HG02571 (cell line): ENCODE data around the gene F2R.

ENCODE experiments used
- ATAC-seq: cut with Tn5 transposase; IDR thresholded peaks from one replicate; pipeline ENCODE4 v1.9.1; 2021; ENCODE audit warnings: mild to moderate bottlenecking, moderate library complexity; ENCODE audit not compliant: unreplicated experiment

The F2R gene

GRCh38 chr5:76690037-76690679, 25.8 kb upstream of the F2R start:
- ATAC-seq = no peak

GRCh38 chr5:76690704-76691466, 25.0 kb upstream of the F2R start:
- no peak for ATAC-seq

- ATAC-seq = no peak
Observed at GRCh38 chr5:76691467-76692273, 24.3 kb upstream of the F2R start.

GRCh38 chr5:76692274-76692540, 23.7 kb upstream of the F2R start:
- no peak for ATAC-seq

GRCh38 chr5:76692651-76693050, 23.3 kb upstream of the F2R start:
- ATAC-seq = no peak

GRCh38 chr5:76693141-76693540, 22.8 kb upstream of the F2R start:
- ATAC-seq = no peak

- ATAC-seq = no peak
Observed at GRCh38 chr5:76694317-76694716, 21.6 kb upstream of the F2R start.

GRCh38 chr5:76695346-76695745, 20.6 kb upstream of the F2R start:
- no peak for ATAC-seq

- ATAC-seq = no peak
Observed at GRCh38 chr5:76696251-76696650, 19.7 kb upstream of the F2R start.

GRCh38 chr5:76697670-76698069, 18.3 kb upstream of the F2R start:
- no peak for ATAC-seq

GRCh38 chr5:76700571-76700970, 15.4 kb upstream of the F2R start:
- no peak for ATAC-seq

- no peak for ATAC-seq
Observed at GRCh38 chr5:76701298-76701697, 14.6 kb upstream of the F2R start.

- ATAC-seq = no peak
Observed at GRCh38 chr5:76703707-76704106, 12.2 kb upstream of the F2R start.

GRCh38 chr5:76704131-76704663, 11.7 kb upstream of the F2R start:
- ATAC-seq = no peak

- no peak for ATAC-seq
Observed at GRCh38 chr5:76705574-76705973, 10.4 kb upstream of the F2R start.

- no peak for ATAC-seq
Observed at GRCh38 chr5:76709762-76710161, 6.2 kb upstream of the F2R start.

GRCh38 chr5:76710991-76711390, 4.9 kb upstream of the F2R start:
- ATAC-seq = no peak

- ATAC-seq = no peak
Observed at GRCh38 chr5:76714751-76715485, 1.0 kb upstream of the F2R start.

- ATAC-seq = no peak
Observed at GRCh38 chr5:76715486-76715735, 515 bp upstream of the F2R start.

GRCh38 chr5:76716456-76717157, 681 bp downstream of the F2R start:
- no peak for ATAC-seq
